NCI-H460 (cell line): ENCODE results near the gene ZFP1. TPM values are rescaled to one million over a fixed set of nuclear protein-coding genes. Genes with fewer than 3 reads are reported as not detected.
A peak's percentile ranks its signal among the peaks of the same experiment; 100 is the strongest.
"Not testable (repeated sequence)": the region's sequence is repeated elsewhere in the genome, so short reads cannot be mapped to it uniquely, and the experiment has no call there.

Source experiments
- DNase-seq: peaks from one replicate; pipeline ENCODE4 v3.0.0-alpha.2; 2016; ENCODE audit warnings: low read depth; ENCODE audit errors: extremely low read depth
- total RNA-seq: library from RNA; depleted of rRNA; stranded (reverse); fragments of >200 nt; shearing (Covaris generic); gene quantifications from 2 replicates; pipeline ENCODE4 v1.2.3, GENCODE V29; 2014

The ZFP1 gene
- total RNA-seq, 1 experiment from 2014 or later, result 18.5 TPM

- DNase-seq, result no peak
Measured at GRCh38 chr16:75112734-75113491, 35.4 kb upstream of the ZFP1 start.

DNA sequence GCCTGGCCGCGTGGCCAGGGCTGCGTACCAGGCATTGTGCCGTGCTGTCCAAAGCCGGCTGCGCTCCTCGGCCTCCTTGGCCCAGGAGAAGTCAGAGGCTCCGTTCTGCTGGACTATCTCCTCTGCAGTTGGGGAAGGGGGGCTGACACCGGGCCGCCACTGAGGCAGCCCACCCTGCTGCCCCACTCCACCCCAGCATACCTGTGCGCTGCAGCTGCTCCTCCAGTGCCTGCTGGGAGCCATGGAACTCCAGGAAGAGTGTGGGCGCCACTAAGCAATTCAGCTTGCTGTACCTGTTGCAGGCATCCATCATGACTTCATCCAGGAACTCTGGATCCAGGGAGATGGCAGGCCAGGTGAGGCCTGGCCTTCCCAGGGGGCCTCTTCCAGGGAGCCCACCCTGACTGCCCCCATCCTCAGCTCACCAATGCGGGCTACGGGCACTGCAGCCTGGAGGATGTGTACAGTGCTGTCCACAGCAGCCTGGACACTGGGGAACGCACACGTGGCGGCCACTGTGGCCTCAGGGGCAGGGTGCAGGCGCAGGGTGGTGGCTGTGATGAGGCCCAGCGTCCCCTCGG is 34.7 kb upstream of the ZFP1 start:
- no peak for DNase-seq

DNA sequence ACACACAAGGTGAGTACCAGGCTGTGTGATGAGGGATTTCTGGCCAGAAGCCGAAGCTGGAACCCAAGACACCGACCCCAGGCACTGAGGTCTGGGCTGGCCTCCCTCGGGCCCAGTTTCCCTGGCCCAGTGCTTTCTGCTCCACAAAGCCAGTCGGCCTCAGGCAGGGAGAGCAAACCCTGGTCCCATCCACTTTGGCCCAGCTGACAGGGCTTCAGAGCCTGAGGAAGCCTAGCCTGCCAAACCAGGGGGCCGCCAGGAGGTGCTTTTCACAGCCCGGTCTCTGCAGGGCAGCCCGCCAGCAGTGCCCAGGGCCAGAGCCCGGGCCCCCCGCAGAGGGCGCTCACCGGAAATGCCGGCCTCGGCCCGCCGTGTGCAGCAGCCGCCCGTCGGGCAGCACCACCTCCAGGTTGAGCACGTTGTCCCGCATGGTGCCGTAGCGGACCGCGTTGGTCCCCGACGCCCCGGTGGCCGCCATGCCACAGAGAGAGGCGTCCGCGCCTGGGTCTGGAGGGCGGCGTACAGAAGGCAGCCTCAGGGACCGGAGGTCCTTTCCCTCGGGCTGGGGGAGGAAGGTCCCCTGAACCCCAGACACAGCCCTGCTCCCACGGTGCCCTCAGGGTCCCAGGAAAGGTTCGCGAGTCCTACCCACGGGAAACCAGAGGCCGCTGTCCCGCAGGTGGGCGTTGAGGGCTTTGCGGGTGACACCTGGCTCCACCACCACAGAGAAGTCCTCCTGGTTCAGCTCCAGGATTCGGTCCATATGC is 34.0 kb upstream of the ZFP1 start:
- DNase-seq, result no peak

GRCh38 chr16:75114946-75115825 is 33.1 kb upstream of the ZFP1 start:
- no peak for DNase-seq

GRCh38 chr16:75116081-75116910 is 32.0 kb upstream of the ZFP1 start, which contains the start of gene LDHD:
Gene LDHD (minus strand): TSS chr16:75116780. CDS start chr16:75116720, 60 bp downstream.
- DNase-seq, result peak; percentile 78

- no peak for DNase-seq
Measured at GRCh38 chr16:75116911-75117245, 31.4 kb upstream of the ZFP1 start.

GRCh38 chr16:75118943-75119539 is 29.3 kb upstream of the ZFP1 start:
- DNase-seq, result no peak

DNA sequence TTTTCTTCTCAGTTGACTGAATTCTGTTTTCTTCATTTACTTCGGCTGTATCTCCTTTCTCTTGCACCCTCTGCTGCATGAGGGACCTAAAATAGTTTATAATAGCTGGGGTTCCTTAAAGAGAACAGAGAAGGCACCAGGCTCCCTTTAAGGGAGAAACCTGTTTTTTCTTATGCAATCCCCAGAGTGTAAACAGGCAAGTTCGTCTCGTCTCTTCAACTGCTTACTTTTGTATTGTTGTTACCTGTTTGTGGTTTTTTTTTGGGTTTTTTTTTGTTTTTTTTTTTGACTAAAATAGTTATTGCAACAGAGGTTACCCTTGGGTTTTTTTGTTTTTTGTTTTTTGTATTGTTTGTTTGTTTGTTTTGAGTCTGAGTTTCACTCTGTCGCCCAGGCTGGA is 28.1 kb upstream of the ZFP1 start:
- no peak for DNase-seq

GRCh38 chr16:75121949-75122568 is 26.3 kb upstream of the ZFP1 start:
- DNase-seq, result no peak

- no peak for DNase-seq
Measured at GRCh38 chr16:75122609-75123008, 25.7 kb upstream of the ZFP1 start.

GRCh38 chr16:75127713-75128415 is 20.5 kb upstream of the ZFP1 start:
- DNase-seq, result no peak

DNA sequence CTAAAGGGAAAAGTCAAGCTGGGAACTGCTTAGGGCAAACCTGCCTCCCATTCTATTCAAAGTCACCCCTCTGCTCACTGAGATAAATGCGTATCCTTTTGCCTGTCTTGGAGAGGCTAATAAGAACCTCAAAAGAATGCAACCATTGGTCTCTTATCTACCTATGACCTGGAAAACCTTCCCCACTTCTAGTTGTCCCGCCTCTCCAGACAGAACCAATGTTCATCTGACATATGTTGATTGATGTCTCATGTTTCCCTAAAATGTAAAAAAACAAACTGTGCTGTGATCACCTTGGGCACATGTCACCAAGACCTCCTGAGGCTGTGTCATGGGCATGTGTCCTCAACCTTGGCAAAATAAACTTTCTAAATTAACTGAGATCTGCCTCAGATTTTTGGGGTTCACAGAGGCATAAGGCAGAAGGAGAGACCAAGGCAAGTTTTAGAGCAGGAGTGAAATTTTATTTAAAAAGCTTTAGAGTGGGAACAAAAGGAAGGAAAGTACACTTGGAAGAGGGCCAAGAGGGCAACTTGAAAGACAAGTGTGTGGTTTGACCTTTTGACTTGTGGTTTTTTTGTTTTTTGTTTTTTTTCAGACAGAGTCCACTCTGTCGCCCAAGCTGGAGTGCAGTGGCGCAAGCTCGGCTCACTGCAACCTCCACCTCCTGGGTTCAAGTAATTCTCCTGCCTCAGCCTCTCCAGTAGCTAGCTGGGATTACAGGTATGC is 18.7 kb upstream of the ZFP1 start:
- not testable (repeated sequence) for DNase-seq

DNA sequence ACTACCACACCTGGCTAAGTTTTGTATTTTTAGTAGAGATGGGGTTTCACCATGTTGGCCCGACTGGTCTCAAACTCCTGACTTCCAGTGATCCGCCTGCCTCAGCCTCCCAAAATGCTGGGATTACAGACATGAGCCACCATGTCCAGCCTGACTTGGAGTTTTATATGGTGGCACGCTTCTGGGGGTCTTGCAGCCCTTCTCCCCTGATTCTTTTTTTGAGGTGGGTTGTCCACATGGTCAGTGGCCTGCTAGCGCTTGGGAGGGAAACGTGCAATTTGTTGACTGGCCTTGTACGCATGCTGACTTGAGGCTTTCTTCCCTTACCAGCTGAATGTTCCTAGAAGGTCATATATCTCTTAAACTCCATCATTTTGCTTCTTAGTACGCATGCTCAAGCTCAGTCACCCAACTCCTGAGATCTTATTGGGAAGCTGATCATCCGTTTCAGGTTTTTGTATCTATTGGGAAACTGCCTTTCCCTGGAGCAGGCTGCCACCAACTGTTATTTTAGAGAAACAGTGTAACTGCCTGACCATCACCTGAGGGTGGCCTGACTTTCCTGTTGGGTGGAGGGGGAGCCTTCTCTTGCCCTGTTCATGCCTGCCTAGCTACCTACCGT is 18.1 kb upstream of the ZFP1 start:
- no peak for DNase-seq

- DNase-seq, result no peak
Measured at GRCh38 chr16:75131081-75131480, 17.2 kb upstream of the ZFP1 start.

GRCh38 chr16:75138233-75138632 is 10.1 kb upstream of the ZFP1 start:
- DNase-seq, result no peak

DNA sequence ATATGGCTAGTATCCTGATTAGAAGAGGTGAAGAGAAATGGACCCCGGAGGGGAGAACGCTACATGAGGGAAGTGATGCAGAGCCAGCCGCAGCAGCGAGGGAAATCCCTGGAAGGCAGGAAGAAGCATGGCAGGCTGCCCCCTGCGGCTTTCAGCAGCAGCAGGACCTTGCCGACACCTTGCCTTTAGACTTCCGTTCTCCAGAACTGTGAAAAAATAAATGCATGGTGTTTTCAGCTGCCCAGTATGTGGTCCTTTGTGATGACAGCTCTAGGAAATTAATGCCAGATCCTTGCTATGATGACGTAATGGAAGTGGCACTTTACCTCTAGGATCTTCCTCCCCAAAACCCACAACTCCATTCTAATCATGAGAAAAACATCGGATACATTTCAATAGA is 9.7 kb upstream of the ZFP1 start:
- no peak for DNase-seq

- no peak for DNase-seq
Measured at GRCh38 chr16:75139498-75139897, 8.8 kb upstream of the ZFP1 start.
